Measurements from ENCODE around the gene CASP6. TPM values are rescaled to one million over a fixed set of nuclear protein-coding genes. Genes with fewer than 3 reads are reported as not detected.

The CASP6 gene
- total RNA-seq, 2 experiments from 2014 or later, result 5.4 to 5.5 TPM

- H3K4me1 Mint-ChIP-seq (ENCODE audit: low read depth), result peaks cover 42% of the 10 kb centered on the region
- Histone ChIP-seq H3K27me3 (ENCODE audit: control insufficient read depth in 1 of 2, insufficient read depth in 2 of 2, low read length in 2 of 2) (no peaks in the 10 kb centered on the region), H3K9me3 (ENCODE audit: control insufficient read depth in 1 of 2, insufficient read depth in 1 of 2, low read length in 2 of 2) (no peaks in the 10 kb centered on the region), H3K36me3 (ENCODE audit: insufficient read depth, low read length) (peaks cover 54% of the 10 kb centered on the region), H3K4me3 (ENCODE audit: low read length) (no peak overlapping the region), H3K4me1 (ENCODE audit: insufficient read depth, low read length) (peaks cover 20% of the 10 kb centered on the region), H3K27ac (ENCODE audit: low read depth in 1 of 2, low read length in 2 of 2) (peak overlapping the region; percentile 36 to 52)
- no peaks in the 10 kb centered on the region for H3K9me3 Mint-ChIP-seq
- peak overlapping the region; percentile 89 for H3K27ac Mint-ChIP-seq
- no peak for TF ChIP-seq CTCF (IDR thresholded peaks at IDR 0.05)
- intact Hi-C loops (cut with DNase I, micrococcal nuclease), result no loop called here
- H3K27me3 Mint-ChIP-seq, result no peaks in the 10 kb centered on the region
- POLR2A ChIA-PET, result interaction anchor here (0.6 to 2.9 kb wide), 8 partner anchors 10 to 258 kb away, joined by 3 to 17 read pairs (median 5); partner anchors contain the start of genes CASP6 and SEC24B
- ATAC-seq (ENCODE audit: poor library complexity) (peak; percentile 88), DNase-seq (peak in 4 of 14 experiments; percentile 15 to 73 (median 32))
- H3K4me3 Mint-ChIP-seq, result peak overlapping the region; percentile 68
- CTCF ChIA-PET, result interaction anchor here (0.7 to 1.2 kb wide), 2 partner anchors 12 kb away, joined by 3 read pairs; partner anchors contain the start of gene CASP6
- peaks cover 84% of the 10 kb centered on the region for H3K36me3 Mint-ChIP-seq (ENCODE audit: low read depth)
Observed at GRCh38 chr4:109690690-109691410, 12.4 kb downstream of the CASP6 start.

GRCh38 chr4:109684727-109685126, 18.5 kb downstream of the CASP6 start:
- ChIA-PET POLR2A (interaction anchor here (2.0 kb wide), 1 partner anchor 125 kb away, joined by 5 read pairs; the partner anchor contains the start of gene MCUB), CTCF (no interaction called here)
- no peak for TF ChIP-seq CTCF (IDR thresholded peaks at IDR 0.05)
- Histone ChIP-seq H3K4me1 (ENCODE audit: insufficient read depth, low read length) (no peaks in the 10 kb centered on the region), H3K4me3 (ENCODE audit: low read length) (no peak overlapping the region), H3K27me3 (ENCODE audit: control insufficient read depth in 1 of 2, insufficient read depth in 2 of 2, low read length in 2 of 2) (no peaks in the 10 kb centered on the region), H3K36me3 (ENCODE audit: insufficient read depth, low read length) (peaks cover 65% of the 10 kb centered on the region), H3K9me3 (ENCODE audit: control insufficient read depth in 1 of 2, insufficient read depth in 1 of 2, low read length in 2 of 2) (no peaks in the 10 kb centered on the region), H3K27ac (ENCODE audit: low read depth in 1 of 2, low read length in 2 of 2) (no peak overlapping the region)
- Mint-ChIP-seq H3K36me3 (ENCODE audit: low read depth) (peaks cover 92% of the 10 kb centered on the region), H3K27me3 (no peaks in the 10 kb centered on the region), H3K27ac (peak overlapping the region; percentile 56), H3K9me3 (no peaks in the 10 kb centered on the region), H3K4me3 (no peak overlapping the region), H3K4me1 (ENCODE audit: low read depth) (peaks cover 29% of the 10 kb centered on the region)
- no peak for ATAC-seq (ENCODE audit: poor library complexity)
- intact Hi-C loops (cut with DNase I, micrococcal nuclease), result no loop called here
- DNase-seq, result no peak

GRCh38 chr4:109683621-109684253, 19.5 kb downstream of the CASP6 start:
- H3K27me3 ChIP-seq (ENCODE audit: control insufficient read depth in 1 of 2, insufficient read depth in 2 of 2, low read length in 2 of 2), result no peaks in the 10 kb centered on the region
- no peak overlapping the region for H3K4me3 ChIP-seq (ENCODE audit: low read length)
- peaks cover 0 to 7% of the 10 kb centered on the region in 2 experiments for H3K9me3 ChIP-seq (ENCODE audit: control insufficient read depth in 1 of 2, insufficient read depth in 1 of 2, low read length in 2 of 2)
- H3K4me1 Mint-ChIP-seq (ENCODE audit: low read depth), result peaks cover 29% of the 10 kb centered on the region
- H3K9me3 Mint-ChIP-seq, result no peaks in the 10 kb centered on the region
- TF ChIP-seq CTCF (IDR thresholded peaks at IDR 0.05), result no peak
- peak overlapping the region; percentile 79 for H3K27ac Mint-ChIP-seq
- peak overlapping the region in 1 of 2 donors; percentile 31 for H3K27ac ChIP-seq (ENCODE audit: low read depth in 1 of 2, low read length in 2 of 2)
- ChIA-PET POLR2A (no interaction called here), CTCF (interaction anchor here (0.7 kb wide), 1 partner anchor 19 kb away, joined by 4 read pairs; no protein-coding TSS in a partner anchor)
- H3K4me3 Mint-ChIP-seq, result no peak overlapping the region
- peaks cover 82% of the 10 kb centered on the region for H3K36me3 Mint-ChIP-seq (ENCODE audit: low read depth)
- DNase-seq (no peak), ATAC-seq (ENCODE audit: poor library complexity) (no peak)
- no peaks in the 10 kb centered on the region for H3K27me3 Mint-ChIP-seq
- H3K36me3 ChIP-seq (ENCODE audit: insufficient read depth, low read length), result peaks cover 62% of the 10 kb centered on the region
- intact Hi-C loops (cut with DNase I, micrococcal nuclease), result no loop called here
- H3K4me1 ChIP-seq (ENCODE audit: insufficient read depth, low read length), result no peaks in the 10 kb centered on the region

Measured in CD4-positive, alpha-beta T cell (primary cell).